BJ (cell line): ENCODE data around the gene PDE12. TPM values are rescaled to one million over a fixed set of nuclear protein-coding genes. Genes with fewer than 3 reads are reported as not detected.

Experiments used
- CTCF ChIA-PET: fragments of 350-600 bp; formaldehyde crosslinking; extraction: SDS; loops from one replicate; lab custom pipeline; 2021; ENCODE audit warnings: antibody characterized with exemption, inconsistent platforms; lab: Yijun Ruan, JAX
- POLR2A ChIA-PET: fragments of 300-600 bp; sonication (Branson Sonifier 250); formaldehyde crosslinking; extraction: SDS; loops from one replicate; lab custom pipeline; 2021; ENCODE audit warnings: antibody characterized with exemption; lab: Charles Lee
- DNase-seq: peaks from one replicate; pipeline ENCODE4 v3.0.0-alpha.2; 2011; ENCODE audit warnings: low read depth
- H3K27me3 ChIP-seq: 2 replicates; pipeline ENCODE4 v1.6.0; 2011; ENCODE audit warnings: low read length; ENCODE audit not compliant: control insufficient read depth, insufficient read depth
- H3K36me3 ChIP-seq: 2 replicates; pipeline ENCODE4 v1.5.1; 2011; ENCODE audit warnings: low read length; ENCODE audit not compliant: control insufficient read depth, insufficient read depth
- H3K4me3 ChIP-seq: 2 replicates; pipeline ENCODE4 v1.5.1; 2011; ENCODE audit warnings: low read depth, mild to moderate bottlenecking, control low read depth, low read length
- polyA plus RNA-seq: library from polyadenylated mRNA; depleted of rRNA; stranded (reverse); fragments of >200 nt; gene quantifications from 2 replicates; pipeline ENCODE4 v1.2.3, GENCODE V29; 2011
- TF ChIP-seq, protein P1 (sequence below): IDR thresholded peaks from 2 replicates; pipeline ENCODE4 v1.5.1; 2011; ENCODE audit warnings: low read depth, mild to moderate bottlenecking, control low read depth, inconsistent platforms, low read length, moderate library complexity; ENCODE audit not compliant: insufficient read depth

PDE12 gene
- polyA plus RNA-seq, 1 experiment = 10.4 TPM

- no peak for DNase-seq
Measured at GRCh38 chr3:57557085-57557537, 1.0 kb downstream of the PDE12 start.

GRCh38 chr3:57559526-57559925, 3.5 kb downstream of the PDE12 start:
- POLR2A ChIA-PET = no interaction called here
- H3K36me3 ChIP-seq = no peaks in the 10 kb centered on the region
- CTCF ChIA-PET = no interaction called here

More at GRCh38 chr3:57557085-57557537, 1.0 kb downstream of the PDE12 start:
- Histone ChIP-seq H3K36me3 (no peaks in the 10 kb centered on the region), H3K27me3 (no peaks in the 10 kb centered on the region), H3K4me3 (peak overlapping the region; percentile 77)
- ChIA-PET POLR2A (no interaction called here), CTCF (interaction anchor here (0.9 kb wide), 1 partner anchor 160 kb away, joined by 3 read pairs; no protein-coding TSS in a partner anchor)
- TF ChIP-seq, protein P1, sequence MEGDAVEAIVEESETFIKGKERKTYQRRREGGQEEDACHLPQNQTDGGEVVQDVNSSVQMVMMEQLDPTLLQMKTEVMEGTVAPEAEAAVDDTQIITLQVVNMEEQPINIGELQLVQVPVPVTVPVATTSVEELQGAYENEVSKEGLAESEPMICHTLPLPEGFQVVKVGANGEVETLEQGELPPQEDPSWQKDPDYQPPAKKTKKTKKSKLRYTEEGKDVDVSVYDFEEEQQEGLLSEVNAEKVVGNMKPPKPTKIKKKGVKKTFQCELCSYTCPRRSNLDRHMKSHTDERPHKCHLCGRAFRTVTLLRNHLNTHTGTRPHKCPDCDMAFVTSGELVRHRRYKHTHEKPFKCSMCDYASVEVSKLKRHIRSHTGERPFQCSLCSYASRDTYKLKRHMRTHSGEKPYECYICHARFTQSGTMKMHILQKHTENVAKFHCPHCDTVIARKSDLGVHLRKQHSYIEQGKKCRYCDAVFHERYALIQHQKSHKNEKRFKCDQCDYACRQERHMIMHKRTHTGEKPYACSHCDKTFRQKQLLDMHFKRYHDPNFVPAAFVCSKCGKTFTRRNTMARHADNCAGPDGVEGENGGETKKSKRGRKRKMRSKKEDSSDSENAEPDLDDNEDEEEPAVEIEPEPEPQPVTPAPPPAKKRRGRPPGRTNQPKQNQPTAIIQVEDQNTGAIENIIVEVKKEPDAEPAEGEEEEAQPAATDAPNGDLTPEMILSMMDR = no peak

GRCh38 chr3:57569859-57570450, 13.9 kb downstream of the PDE12 start:
- Histone ChIP-seq H3K27me3 (no peaks in the 10 kb centered on the region), H3K36me3 (peaks cover 10% of the 10 kb centered on the region), H3K4me3 (no peak overlapping the region)
- ChIA-PET CTCF (interaction anchor here (0.7 kb wide), 1 partner anchor 15 kb away, joined by 3 read pairs; no protein-coding TSS in a partner anchor), POLR2A (interaction anchor here (0.6 kb wide), 1 partner anchor 12 kb away, joined by 3 read pairs; no protein-coding TSS in a partner anchor)
- no peak for DNase-seq
- TF ChIP-seq, protein P1 = no peak

More at GRCh38 chr3:57559526-57559925, 3.5 kb downstream of the PDE12 start:
- no peak for DNase-seq
- TF ChIP-seq, protein P1 = no peak
- H3K27me3 ChIP-seq = no peaks in the 10 kb centered on the region
- no peak overlapping the region for H3K4me3 ChIP-seq

DNA sequence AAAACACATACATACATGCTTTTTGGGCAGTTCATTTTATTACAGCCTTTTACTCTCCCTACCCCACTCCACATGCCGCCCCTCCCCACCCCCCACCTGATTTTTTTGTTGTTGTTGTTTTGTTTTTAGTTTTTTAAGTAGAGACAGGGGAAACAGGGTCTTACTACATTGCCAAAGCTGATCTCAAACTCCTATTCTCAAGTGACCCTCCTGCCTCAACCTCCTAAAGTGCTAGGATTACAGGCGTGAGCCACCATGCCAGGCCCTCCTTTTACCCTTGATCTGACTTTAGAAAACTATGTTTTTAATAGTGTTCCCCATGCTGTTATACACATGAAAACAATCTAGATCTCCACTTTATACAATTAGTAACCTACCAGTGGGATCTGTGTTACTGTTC, 14.8 kb downstream of the PDE12 start:
- POLR2A ChIA-PET = no interaction called here
- TF ChIP-seq, protein P1 = no peak
- CTCF ChIA-PET = no interaction called here
- DNase-seq = no peak
- Histone ChIP-seq H3K4me3 (no peak overlapping the region), H3K27me3 (no peaks in the 10 kb centered on the region), H3K36me3 (peaks cover 11% of the 10 kb centered on the region)

DNA sequence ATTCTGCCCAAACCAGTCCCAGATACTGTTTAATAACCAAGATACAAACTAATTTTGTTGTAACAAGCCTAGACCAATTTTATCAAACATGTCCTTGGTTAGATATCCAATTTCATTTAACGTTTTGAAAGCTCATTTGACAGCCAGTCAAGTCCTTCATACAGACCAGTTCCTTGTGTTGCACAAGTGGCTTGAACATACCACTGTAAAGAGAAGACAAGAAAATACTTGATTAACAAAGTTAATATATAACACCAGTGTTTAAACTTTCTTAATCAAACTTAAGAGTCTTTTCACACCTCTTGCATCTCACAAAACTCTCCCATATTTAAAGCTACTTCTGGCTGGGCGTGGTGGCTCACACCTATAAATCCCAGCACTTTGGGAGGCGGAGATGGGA, 16.0 kb downstream of the PDE12 start:
- DNase-seq = no peak
- Histone ChIP-seq H3K4me3 (no peak overlapping the region), H3K36me3 (peaks cover 13% of the 10 kb centered on the region), H3K27me3 (no peaks in the 10 kb centered on the region)
- ChIA-PET CTCF (no interaction called here), POLR2A (no interaction called here)
- TF ChIP-seq, protein P1 = no peak
